GM21381 (cell line): ENCODE data around the gene MRFAP1.
"Not testable (repeated sequence)": the region's sequence is repeated elsewhere in the genome, so short reads cannot be mapped to it uniquely, and the experiment has no call there.

ENCODE experiments used
- ATAC-seq: cut with Tn5 transposase; IDR thresholded peaks from one replicate; pipeline ENCODE4 v1.9.1; 2021; ENCODE audit warnings: mild to moderate bottlenecking, moderate library complexity; ENCODE audit not compliant: unreplicated experiment

Gene MRFAP1

DNA sequence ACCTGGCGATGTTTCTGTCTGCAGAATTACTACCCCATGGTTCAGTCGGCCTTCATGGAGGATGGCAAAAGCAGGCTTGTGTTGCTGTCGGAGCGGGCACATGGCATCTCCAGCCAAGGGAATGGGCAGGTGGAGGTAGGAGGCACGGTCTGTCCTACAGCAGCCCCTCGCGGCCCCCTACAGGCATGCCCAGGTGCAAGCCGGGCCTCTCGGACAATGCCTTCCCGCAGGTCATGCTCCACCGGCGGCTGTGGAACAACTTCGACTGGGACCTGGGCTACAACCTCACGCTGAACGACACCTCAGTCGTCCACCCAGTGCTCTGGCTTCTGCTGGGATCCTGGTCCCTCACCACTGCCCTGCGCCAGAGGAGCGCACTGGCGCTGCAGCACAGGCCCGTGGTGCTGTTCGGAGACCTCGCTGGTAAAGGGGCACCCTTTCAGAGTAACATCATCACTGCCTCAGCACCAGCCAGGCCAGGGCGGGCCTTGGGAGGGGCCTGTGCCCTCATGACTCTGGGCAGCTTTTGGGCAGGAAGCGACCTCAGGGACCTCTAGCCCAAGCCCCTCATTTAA lies 29.5 kb upstream of the MRFAP1 start:
- no peak for ATAC-seq

DNA sequence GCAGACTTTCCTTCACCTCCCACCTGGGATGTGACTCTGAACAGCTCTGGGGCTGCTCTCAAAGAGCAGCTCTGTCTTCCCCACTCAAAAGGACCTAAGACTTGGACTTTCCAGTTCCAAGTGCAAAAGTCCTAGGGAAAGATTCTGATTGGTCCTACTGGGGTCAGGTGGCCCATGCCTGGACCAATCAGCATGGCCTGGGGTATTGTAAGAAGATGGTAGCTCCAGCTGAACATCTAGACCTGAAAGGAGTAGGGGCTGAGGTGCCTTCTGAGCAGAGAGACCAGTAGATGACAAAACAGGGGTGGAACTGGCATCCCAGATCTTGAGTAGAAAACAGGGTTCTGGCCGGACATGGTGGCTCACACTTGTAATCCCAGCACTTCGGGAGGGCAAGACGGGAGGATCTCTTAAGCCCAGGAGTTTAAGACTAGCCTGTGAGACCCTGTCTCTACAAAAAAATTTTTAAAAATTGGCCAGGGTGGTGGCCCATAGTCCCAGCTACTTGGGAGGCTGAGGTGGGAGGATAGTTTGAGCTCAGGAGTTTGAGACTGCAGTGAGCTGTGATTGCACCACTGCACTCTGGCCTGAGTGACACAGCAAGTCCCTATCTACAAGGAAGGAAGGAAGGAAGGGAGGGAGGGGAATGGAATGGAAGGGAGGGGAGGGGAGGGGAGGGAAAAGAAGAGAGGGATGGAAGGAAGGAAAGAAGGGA lies 27.4 kb upstream of the MRFAP1 start:
- ATAC-seq, result no peak

DNA sequence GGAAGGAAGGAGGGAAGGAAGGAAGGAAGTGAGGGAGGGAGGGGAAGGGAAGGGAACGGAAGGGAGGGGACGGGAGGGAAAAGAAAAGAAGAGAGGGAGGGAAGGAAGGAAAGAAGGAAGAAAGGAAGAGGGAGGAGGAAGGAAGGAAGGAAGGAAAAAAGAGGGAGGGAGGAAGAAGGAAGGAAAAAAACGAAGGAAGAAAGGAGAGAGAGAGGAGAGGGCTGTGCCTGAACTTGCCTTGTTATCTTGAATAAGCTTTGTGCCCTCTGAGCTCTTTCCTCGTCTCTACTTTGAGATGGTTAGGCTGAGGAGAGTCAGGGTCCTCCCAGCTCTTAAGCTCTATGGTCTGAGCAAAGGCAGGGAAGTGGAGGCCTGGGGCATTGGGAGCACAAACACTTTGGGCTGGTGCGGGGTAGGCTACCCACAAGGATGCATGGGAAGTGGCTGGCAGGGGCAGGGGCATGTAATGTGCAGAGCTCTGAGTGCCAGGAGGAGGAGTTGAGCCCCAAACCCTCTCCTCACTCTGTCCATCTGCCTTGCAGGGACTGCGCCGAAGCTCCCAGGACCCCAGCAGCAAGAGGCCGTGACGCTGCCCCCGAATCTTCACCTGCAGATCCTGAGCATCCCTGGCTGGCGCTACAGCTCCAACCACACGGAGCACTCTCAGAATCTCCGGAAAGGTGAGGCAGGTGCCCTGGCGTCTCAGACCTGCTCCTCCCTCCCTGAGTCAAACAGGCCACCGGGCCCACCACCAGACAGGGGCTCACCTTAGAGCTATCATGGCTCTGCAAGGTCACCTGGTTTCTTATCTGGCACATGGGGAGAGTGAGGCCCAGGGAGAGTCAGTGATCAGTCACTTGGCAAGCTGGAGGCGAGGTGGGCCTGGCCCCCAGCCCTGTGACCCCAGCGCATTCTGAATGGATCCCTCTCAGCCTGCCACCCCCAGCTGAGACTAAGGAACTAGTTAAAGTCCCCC lies 26.5 kb upstream of the MRFAP1 start:
- ATAC-seq, result no peak

DNA sequence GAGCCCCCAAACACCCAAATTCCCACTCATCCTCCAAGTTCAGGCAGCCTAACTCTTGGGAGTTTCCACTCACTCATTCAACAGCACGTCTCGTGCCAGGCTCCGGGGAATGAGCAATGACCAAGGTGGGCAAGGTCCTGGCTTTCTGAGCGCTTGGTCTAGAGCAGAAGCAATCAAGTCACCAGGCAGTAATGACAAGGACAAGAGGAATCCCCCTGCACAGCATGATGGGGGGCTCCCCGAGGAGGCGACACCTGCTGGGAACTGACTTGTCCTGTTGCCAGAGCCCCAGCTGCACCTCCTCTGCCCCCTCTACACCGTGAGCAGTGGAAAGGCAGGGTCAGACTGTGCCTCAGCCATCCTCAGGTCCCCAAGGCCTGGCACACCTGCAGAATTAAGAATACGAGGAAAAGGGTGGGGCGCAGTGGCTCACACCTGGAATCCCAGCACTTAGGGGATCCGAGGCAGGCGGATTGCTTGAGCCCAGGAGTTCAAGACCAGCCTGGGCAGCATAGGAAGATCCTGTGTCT lies 25.7 kb upstream of the MRFAP1 start:
- ATAC-seq, result no peak

DNA sequence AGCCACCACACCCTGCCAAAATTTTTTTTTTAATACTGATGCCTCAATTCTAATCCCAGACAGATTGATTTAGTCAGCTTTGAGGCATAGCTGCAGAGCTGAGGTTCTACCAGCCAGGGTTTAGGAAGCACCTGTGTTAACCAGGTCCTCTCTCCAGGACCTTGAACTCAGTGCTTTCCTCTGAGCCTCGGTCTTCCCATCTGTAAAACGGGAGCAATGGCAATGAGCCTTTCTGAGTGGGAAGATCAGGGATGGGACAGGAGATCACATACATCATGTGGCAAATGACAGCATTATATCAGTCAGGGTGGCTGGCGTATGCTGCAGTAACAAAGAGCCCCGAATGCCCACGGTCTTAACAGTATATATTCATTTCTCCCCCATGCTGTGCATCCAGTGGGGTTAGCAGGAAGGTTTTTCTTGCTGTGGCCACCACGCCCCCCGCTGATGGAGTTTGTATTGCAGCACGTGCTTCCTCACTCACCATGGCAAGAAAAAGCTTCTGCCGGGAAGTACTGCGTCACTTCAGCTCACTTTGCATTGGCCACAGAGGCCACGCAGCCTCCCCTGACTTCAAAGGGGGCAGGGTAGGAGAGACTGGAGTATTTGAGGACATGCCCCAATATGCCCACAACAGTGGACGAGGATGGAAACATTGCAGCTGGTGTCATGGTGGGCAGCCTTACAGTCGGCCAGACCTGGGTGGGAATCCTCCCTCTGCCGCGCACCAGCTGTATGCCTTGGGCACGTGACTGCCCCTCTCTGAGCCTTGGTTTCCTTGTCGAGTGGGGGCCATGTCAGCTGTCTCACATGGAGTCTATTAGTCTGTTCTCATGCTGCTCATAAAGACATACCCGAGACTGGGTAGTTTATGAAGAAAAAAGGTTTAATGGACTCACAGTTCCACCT lies 24.1 kb upstream of the MRFAP1 start:
- ATAC-seq, result no peak

DNA sequence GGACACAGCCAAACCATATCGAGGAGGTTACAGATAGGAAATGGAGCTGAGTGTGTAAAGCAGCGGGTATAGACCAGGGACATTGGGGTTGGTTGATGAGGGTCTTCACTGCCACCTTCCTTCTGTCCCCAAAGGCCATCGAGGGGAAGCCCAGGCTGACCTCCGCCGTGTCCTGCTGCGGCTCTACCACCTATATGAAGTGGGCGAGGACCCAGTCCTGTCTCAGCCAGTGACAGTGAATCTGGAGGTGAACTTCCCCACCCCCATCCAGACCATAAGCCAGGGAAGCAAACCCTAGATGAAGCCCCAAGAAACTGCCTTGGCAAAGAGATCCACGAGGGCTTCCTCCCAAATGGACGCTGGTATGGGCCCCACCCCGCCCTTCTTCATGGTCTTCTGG lies 23.2 kb upstream of the MRFAP1 start:
- no peak for ATAC-seq

DNA sequence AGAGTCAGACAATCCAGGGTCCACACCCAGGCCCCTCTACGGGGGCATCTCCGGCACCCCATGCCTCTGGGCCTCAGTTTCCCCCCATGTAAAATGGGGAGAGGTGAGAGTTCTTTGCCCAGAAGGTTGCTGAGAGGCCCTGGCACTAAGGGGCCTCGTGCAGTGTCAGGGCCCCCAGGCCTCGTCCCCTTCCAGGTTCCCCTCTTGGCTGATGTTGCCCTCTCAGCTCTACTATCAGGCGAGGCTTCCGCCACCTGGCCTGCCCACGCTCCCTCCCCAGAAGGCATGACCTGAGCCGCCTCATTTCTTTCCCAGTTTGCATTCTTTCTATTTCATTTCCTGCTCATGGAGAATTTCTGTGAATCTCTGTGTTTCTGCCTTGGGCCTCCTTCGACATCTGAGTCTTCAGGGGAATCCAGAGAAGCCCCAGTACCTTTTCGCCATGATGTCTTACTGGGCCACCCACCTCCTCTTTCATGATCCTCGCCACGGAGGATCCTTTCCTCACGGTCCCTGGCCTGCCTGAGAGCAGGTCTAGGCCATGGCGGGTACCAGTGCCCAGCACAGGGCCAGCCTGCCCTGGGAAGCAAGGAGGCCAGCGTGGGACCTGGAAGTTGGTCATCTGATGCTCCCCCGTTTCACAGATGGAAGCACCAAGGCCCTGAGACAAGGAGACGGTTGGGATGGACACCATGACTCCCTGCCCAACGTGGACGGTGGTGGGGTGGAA lies 21.9 kb upstream of the MRFAP1 start:
- no peak for ATAC-seq

DNA sequence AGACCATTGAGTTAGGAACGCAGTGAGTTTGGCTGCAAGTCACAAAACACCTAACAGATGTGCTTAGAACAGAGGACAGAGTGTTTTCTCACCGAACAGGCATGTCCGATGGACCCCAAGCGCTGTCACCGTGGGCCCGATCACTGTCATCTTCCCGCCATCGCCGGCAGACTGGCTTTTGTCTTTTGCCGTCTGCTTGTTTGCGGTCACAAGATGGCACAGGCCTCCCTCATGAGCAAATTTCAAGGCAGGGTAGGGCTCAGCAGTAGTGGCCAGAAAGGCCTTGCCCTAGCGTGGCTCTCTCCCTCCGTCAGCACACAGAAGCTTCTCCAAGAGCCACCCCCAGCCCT lies 21.4 kb upstream of the MRFAP1 start:
- ATAC-seq, result no peak

DNA sequence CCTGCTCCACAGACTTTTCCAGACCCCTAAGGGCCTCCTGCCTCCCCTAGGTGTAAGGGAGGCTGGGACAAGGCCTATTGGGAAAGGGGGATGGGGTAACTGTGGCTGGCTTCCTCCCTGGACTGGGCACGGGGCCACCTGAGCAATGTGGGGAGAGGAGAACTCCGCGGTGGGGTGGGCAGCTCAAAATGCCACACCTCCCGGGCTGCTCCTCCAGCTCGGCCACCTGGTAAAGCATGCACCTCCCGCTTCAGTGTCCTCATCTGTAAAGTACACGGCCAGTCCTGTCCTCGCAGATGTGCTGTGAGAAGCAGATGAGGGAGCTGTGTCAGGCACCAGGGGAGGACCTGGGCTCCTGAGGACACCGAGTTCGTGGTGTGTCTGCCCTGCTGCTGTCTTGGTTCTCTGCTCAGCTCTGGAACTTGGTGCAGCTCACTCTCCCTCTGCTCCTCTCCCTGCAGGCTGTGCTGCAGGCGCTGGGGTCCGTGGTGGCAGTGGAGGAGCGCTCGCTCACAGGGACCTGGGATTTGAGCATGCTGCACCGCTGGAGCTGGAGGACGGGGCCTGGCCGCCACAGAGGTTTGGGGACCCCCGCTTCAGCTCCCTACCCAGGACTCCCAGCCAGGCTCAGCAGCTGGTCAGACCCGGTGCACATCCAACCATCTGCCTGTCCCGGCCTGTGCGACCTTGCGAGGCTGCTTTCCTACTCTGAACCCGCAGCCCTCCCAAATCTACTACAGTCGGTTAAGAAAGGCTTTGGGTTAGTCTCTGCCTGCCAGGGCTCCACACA lies 20.8 kb upstream of the MRFAP1 start:
- ATAC-seq, result no peak

DNA sequence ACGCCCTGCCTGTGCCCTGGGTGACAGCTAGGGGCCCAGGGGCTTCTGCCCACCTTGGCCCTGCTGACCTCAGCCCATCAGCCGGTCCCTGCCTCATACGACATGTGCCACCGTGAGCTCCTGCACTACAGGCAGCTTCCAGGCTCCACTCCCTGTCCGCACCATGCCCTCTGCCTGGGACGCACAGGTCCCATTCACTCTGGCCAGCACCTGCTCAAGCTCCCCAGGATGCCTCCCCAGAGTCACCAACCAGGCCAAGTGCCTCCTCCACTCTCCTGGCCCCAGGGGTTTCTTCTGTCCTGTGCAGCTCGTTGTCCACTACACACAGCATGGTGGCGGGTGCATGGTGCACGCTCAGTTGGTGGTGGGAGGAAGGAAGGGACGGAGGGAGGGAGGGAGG lies 20.2 kb upstream of the MRFAP1 start:
- no peak for ATAC-seq

DNA sequence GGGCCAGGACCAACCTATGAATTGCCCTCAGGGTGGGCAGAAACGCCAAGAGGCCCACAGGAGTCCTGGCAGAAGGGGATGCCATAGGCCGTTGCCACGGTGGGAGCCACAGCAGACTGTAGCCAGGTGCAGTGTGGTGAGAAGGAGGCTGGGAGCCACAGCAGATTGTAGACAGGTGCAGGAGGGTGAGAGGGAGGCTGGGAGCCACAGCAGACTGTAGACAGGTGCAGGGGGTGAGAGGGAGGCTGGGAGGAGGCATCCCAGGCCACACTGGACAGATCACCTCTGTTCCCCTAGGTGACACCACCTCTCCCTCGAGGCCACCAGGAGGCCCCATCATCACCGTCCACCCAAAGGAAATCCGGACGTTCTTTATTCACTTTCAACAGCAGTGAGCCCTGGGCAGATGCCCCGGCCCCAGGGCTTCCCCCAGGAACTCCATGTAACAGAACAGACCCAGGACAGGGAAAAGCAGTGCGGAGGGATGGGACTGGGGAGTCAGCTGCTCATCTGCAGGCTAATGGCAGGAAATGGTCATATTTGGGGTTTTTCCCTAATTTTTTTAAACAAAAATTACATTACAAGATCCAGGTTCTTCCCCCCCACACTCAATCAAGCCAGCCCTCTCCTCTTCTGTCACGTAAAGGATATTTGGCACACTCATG lies 19.5 kb upstream of the MRFAP1 start:
- no peak for ATAC-seq

DNA sequence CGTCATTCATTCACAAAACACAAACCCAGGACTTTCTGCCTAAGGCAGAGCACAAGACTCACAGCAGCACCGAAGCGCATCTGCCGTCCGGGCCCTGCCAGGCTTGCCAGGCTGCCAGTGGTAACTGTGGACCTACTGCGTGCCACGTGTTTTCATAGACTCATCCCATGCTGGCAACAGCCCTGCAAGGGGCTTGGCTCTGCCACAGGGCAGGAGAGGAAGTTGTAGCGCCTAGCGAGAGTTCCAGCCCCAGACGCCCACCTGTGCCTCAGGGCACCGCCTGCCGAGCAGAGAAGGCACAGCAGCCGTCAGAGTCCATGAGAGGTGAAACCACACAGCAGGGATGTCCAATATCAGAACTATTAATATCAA lies 18.9 kb upstream of the MRFAP1 start:
- no peak for ATAC-seq

DNA sequence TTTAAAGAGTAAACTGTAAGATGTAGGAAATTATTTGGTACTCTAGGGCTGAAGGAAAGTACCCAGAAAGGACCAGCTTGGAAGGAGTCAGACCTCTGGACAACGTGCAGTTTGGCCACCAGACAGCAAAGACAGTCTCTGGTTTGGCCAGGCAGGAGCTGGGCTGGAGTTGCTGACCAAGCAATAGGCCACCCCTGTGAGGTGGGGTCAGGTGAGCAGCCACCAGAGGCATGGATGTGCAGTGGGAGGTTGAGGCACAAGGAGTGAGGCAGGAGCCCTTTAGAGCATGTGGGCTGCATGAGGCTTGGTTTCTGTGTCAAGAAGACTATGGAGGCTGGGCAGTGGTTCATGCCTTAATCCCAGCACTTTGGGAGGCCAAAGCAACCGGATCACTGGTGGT lies 17.7 kb upstream of the MRFAP1 start:
- no peak for ATAC-seq

DNA sequence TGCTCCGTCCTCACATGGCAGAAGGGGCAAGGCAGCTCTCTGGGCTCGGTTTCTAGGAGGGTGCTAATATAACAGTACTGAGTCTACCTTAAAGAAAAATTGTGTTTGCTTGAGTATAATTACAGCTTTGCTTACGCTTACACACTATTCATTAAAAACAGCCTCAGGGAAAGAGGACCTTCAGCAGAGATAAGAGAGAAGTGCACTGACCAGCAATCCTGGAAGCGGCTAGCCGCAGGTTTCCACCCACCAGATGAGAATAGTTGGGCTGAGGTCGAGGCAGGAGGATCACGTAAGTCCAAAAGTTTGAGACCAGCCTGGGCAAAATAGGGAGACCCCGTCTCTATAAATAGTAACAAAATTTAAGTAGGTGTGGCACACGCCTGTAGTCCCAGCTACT lies 15.2 kb upstream of the MRFAP1 start:
- ATAC-seq, result no peak

DNA sequence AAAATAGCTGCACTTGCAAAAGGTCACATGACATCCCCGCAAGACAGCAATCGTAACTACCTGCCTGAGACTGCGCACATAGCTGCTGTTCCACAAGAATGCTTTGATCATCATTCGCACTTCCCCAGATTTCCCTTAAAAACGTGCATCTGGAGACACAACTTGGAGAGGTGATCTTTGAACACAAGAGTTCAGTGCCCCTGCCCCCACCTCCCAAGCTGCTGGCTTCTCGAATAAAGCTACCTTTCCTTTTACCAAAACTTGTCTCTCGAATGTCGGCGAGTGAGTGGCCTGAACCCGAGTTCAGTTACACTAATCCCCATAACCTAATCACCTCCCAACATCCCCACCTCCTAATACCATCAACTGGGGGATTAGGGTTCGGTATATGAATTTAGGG lies 14.4 kb upstream of the MRFAP1 start:
- ATAC-seq, result no peak

DNA sequence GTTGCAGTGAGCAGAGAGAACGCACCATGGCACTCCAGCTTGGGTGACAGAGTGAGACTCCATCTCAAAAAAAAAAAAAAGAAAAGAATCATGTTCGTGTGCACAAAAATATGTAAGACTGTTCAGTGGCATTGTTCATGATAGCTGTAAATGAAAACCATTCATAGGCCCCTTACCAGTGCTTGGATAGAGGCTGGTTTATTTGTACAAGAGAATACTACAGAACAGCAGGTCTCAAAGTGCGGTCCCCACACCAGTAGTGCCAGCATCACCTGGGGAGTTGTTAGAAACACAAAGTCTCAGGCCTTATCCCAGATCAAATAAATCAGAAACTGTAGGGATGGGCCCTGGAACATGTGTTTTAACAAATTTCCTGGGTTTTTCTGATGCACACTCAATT lies 12.7 kb upstream of the MRFAP1 start:
- ATAC-seq, result no peak

DNA sequence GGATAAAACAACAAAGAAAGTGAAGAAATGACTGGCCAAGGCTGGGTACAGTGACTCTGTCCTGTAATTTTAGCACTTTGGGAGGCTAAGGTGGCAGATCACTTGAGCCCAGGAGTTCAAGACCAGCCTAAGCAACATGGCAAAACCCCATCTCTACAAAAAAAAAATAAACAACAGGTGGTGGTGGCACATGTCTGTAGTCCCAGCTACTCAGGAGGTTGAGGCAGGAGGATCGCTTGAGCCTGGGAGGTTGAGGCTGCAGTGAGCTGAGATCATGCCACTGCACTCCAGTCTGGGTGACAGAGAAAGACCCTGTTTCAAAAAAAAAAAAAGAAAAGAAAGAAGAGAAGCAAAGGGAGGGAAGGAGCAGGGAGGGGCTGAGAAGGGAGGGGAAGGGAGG lies 12.0 kb upstream of the MRFAP1 start:
- not testable (repeated sequence) for ATAC-seq

DNA sequence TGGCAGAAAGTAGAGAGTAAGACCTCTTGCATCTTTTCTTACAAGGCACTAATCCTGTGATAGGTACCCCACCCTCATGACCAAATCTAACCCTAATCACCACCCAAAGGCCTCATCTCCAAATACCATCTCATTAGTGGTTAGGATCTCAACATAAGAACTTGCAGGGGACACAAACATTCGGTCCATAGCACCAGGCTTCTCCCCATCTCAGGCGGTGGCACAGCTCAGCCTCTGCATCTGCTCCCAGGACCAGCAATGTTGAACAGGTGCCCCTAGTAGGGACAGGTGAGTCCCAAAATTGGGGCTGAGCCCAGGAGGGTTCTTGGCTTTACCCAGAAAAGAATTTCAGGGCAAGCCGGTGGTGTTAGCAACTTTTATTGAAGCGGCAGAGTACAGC lies 8.4 kb upstream of the MRFAP1 start:
- no peak for ATAC-seq
